ENCODE data around the gene R3HDM1.
A peak's percentile ranks its signal among the peaks of the same experiment; 100 is the strongest.
"Not testable (repeated sequence)": the region's sequence is repeated elsewhere in the genome, so short reads cannot be mapped to it uniquely, and the experiment has no call there.

The R3HDM1 gene

DNA sequence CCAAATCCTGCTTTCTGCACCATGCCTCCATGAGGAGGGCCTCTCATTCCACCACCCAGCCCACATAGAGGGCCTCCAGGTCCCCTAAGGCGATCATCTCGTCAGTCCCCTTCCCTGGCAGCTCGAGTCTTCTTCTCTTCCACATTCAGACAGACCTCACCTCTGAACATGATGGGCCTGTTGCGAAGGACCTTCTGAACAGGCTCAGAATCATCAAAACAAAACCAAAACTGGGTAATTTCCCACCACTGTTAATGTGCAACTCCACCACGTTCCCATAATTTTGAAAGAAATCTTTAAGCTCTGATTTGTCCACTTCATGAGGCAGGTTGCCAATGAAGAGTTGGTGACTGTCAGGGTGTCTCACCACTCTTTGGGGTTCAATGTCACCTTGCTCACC is 20.7 kb upstream of the R3HDM1 start:
- no peak overlapping the region for H3K4me3 ChIP-seq (replicated peaks in 1 of 2; ENCODE audit: low read depth in 2 of 2, low read length in 2 of 2)
- TF ChIP-seq, protein P1, sequence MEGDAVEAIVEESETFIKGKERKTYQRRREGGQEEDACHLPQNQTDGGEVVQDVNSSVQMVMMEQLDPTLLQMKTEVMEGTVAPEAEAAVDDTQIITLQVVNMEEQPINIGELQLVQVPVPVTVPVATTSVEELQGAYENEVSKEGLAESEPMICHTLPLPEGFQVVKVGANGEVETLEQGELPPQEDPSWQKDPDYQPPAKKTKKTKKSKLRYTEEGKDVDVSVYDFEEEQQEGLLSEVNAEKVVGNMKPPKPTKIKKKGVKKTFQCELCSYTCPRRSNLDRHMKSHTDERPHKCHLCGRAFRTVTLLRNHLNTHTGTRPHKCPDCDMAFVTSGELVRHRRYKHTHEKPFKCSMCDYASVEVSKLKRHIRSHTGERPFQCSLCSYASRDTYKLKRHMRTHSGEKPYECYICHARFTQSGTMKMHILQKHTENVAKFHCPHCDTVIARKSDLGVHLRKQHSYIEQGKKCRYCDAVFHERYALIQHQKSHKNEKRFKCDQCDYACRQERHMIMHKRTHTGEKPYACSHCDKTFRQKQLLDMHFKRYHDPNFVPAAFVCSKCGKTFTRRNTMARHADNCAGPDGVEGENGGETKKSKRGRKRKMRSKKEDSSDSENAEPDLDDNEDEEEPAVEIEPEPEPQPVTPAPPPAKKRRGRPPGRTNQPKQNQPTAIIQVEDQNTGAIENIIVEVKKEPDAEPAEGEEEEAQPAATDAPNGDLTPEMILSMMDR (IDR thresholded peaks at IDR 0.05; ENCODE audit: low read depth, low read length): no peak
- no peak for DNase-seq (ENCODE audit: low read depth in 2 of 2)

DNA sequence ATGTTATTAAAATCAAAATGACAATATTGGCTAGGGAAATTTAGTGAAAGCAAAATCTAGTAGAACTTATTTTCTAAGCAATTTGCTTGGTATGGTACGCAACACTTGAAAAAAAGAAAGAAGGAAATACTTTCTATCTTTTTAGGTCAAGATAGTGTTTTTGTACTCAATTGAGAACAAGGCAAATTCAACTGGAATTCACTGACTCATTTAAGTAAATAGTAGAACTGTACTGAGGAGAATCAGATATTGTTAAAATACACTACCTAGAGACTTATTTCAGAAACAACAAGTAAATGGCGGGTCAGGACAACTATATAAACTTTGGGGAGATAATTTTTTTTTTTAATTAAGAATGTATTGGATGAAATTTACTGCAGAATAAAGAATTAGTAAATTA is 19.2 kb upstream of the R3HDM1 start:
- TF ChIP-seq, protein P1 (IDR thresholded peaks at IDR 0.05; ENCODE audit: low read depth, low read length): no peak
- peak in 1 of 2 donors; percentile 60 for DNase-seq (ENCODE audit: low read depth in 2 of 2)

DNA sequence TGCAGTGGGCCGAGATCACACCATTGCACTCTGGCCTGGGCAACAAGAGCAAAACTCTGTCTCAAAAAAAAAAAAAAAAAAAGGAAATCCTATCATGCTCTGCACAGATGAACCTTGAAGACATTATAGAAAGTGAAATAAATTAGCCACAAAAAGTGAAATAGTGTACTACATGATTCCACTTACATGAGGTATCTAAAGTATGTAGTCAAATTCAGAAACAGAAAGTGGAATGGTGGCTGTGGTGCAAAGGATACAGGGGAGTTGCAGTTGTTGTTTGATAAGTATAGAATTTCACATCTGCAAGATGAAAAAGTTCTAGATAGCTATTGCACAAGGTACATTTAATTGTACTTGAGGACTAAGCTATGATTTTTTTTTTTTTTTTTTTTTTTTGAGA is 5.5 kb upstream of the R3HDM1 start:
- TF ChIP-seq, protein P1 (IDR thresholded peaks at IDR 0.05; ENCODE audit: low read depth, low read length): no peak
- no peak for DNase-seq (ENCODE audit: low read depth in 2 of 2)
- H3K4me3 ChIP-seq (replicated peaks in 1 of 2; ENCODE audit: low read depth in 2 of 2, low read length in 2 of 2): no peak overlapping the region

More for the DNA sequence above, 19.2 kb upstream of the R3HDM1 start:
- no peak overlapping the region for H3K4me3 ChIP-seq (replicated peaks in 1 of 2; ENCODE audit: low read depth in 2 of 2, low read length in 2 of 2)

DNA sequence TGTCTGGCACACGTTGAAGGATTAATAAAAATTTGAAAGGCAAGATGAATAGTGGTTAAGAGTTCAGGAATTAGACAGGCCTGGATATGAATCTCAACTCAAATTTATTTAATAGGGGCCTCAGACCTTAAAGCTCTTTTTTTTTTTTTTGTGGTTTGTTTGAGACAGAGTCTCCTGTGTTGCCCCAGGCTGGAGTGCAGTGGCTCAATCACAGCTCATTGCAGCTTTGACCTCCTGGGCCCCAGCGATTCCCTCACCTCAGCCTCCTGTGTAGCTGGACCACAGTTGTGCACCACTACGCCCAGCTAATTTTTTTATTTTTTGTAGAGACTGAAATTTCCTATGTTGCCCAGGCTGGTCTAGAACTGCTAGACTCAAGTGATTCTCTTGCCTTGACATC is 3.3 kb upstream of the R3HDM1 start:
- TF ChIP-seq, protein P1 (IDR thresholded peaks at IDR 0.05; ENCODE audit: low read depth, low read length): no peak
- no peak overlapping the region for H3K4me3 ChIP-seq (replicated peaks in 1 of 2; ENCODE audit: low read depth in 2 of 2, low read length in 2 of 2)
- no peak for DNase-seq (ENCODE audit: low read depth in 2 of 2)

DNA sequence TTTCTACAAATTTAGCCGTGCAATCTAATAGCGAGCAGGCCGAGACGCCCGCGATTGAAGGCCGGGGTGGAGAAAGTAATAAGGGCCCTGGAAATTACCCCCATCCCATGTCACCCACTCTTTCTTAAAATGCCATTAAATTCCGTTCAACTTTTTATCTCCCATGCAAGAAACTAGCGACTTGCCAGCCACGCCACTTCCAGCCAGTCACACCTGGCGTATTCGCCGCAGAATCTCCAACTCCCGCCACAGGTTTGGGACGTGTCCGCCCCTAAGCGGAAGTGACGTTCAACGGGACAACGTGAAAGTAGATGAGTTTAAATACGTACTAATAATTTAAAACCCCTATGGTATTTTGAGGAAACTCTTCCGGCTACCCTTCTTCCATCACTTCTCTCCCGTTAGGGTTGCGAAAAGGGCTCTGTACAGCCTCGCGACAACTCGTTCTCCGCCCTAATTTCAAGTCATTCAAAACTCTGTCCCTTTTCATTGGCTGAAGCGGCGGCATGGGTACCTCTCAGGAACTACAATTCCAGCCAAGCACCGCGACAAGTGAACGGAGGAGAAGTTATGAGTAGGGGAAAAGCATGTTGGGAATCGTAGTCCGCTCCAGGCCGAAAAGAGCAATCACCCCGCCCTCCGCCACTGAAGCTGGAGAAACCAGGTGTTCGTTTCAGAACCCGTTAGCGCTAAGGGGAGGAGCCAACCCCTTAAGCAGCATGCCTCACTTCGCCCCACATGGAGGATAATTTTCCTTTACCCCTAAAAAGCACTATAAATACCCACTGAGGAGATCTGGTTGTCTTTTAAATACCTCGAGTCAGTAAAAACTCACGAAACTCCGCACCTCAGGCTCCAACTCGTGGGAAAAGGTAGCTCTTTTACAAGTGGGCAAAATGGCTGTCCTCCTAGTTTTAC is 712 bp upstream of the R3HDM1 start, which contains the start of gene ZRANB3:
ZRANB3 (minus strand) TSS at position 906 of the 918 bp plus-strand sequence.
- peak; percentile 98 to 99 for DNase-seq (ENCODE audit: low read depth in 2 of 2)
- H3K4me3 ChIP-seq (replicated peaks in 1 of 2; ENCODE audit: low read depth in 2 of 2, low read length in 2 of 2): peak within 1 kb of the TSS; percentile 89 to 96
- TF ChIP-seq, protein P1 (IDR thresholded peaks at IDR 0.05; ENCODE audit: low read depth, low read length): no peak

DNA sequence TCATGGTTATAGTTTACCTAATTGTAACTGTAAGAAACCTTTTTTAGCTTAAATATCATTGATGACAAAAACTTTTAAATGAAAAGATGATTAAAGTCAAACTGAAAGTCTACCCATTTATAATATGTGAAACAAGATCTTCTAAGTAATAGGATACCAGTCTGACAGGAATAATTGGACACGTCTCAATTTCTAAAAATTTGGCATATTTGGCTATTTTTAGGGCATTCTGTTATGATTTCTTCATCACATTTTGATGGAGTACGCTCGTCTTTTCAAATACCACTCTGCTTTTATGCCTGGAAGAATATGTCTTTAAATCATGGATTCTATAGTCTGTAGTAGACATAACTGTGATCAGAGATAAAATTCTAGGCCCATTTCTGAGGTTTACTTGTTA is 1.3 kb downstream of the R3HDM1 start:
- H3K4me3 ChIP-seq (replicated peaks in 1 of 2; ENCODE audit: low read depth in 2 of 2, low read length in 2 of 2): peak overlapping the region in 1 of 2 donors; percentile 89
- TF ChIP-seq, protein P1 (IDR thresholded peaks at IDR 0.05; ENCODE audit: low read depth, low read length): no peak
- DNase-seq (ENCODE audit: low read depth in 2 of 2): peak; percentile 5 to 16

DNA sequence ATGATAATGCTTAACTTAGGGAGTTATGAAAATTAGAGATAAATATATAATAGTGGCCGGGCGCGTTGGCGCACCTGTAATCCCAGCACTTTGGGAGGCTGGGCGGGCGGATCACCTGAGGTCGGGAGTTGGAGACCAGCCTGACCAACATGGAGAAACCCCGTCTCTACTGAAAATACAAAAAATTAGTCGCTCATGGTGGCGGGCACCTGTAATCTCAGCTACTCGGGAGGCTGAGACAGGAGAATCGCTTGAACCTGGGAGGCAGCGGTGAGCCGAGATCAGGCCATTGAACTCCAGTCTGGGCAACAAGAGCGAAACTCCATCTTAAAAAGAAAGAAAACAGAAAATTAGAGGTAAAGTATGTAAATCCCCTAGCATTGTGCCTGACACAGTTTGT is 2.3 kb downstream of the R3HDM1 start:
- H3K4me3 ChIP-seq (replicated peaks in 1 of 2; ENCODE audit: low read depth in 2 of 2, low read length in 2 of 2); DNase-seq (ENCODE audit: low read depth in 2 of 2): not testable (repeated sequence)

Data from cardiac fibroblast (primary cell).